GM23338 (cell line): Measurements from ENCODE around the gene RABL3. TPM values are rescaled to one million over a fixed set of nuclear protein-coding genes. Genes with fewer than 3 reads are reported as not detected.

Source experiments
- ATAC-seq: fragments of 200-7000 bp; cut with Tn5 transposase; 3 replicates; pipeline ENCODE4 v1.9.1; 2020
- DNase-seq: peaks from one replicate; pipeline ENCODE4 v3.0.0-alpha.2; 2015; ENCODE audit warnings: low spot score
- H2AFZ ChIP-seq: fragments of 200-600 bp; sonication (generic); 2 replicates; pipeline ENCODE4 v1.8.0; 2016; ENCODE audit warnings: antibody characterized with exemption, mild to moderate bottlenecking, moderate library complexity
- H3F3A ChIP-seq: fragments of 200-600 bp; sonication (generic); replicated peaks from 2 replicates; pipeline ENCODE4 v1.8.0; 2017; ENCODE audit warnings: antibody characterized with exemption, mixed run types, low read depth
- H3K27ac ChIP-seq: fragments of 200-600 bp; sonication (generic); 2 replicates; pipeline ENCODE4 v1.6.1; 2016; ENCODE audit warnings: low read depth
- H3K27me3 ChIP-seq: fragments of 200-600 bp; sonication (generic); 2 replicates; pipeline ENCODE4 v1.8.0; 2016; ENCODE audit warnings: mild to moderate bottlenecking, mixed run types, moderate library complexity; ENCODE audit not compliant: insufficient read depth
- H3K36me3 ChIP-seq: fragments of 200-600 bp; sonication (generic); 2 replicates; pipeline ENCODE4 v1.8.0; 2016; ENCODE audit warnings: mild to moderate bottlenecking; ENCODE audit not compliant: insufficient read depth
- H3K4me1 ChIP-seq: fragments of 200-600 bp; sonication (generic); 2 replicates; pipeline ENCODE4 v1.8.0; 2016; ENCODE audit warnings: mild to moderate bottlenecking, moderate library complexity; ENCODE audit not compliant: insufficient read depth
- H3K4me2 ChIP-seq: fragments of 200-600 bp; sonication (generic); 2 replicates; pipeline ENCODE4 v1.7.1; 2017; ENCODE audit warnings: mixed run types
- H3K4me3 ChIP-seq: fragments of 200-600 bp; sonication (generic); 2 replicates; pipeline ENCODE4 v1.6.1; 2016; ENCODE audit warnings: mixed run types
- H3K79me2 ChIP-seq: fragments of 200-600 bp; sonication (generic); replicated peaks from 2 replicates; pipeline ENCODE4 v1.8.0; 2017; ENCODE audit warnings: mild to moderate bottlenecking; ENCODE audit not compliant: insufficient read depth
- H3K9me2 ChIP-seq: fragments of 200-600 bp; sonication (generic); 2 replicates; pipeline ENCODE4 v1.8.0; 2017; ENCODE audit not compliant: insufficient read depth
- H4K20me1 ChIP-seq: fragments of 200-600 bp; sonication (generic); replicated peaks from 2 replicates; pipeline ENCODE4 v1.8.0; 2017; ENCODE audit warnings: mild to moderate bottlenecking; ENCODE audit not compliant: insufficient read depth
- H3K27ac Mint-ChIP-seq: 2 replicates; pipeline ENCODE4 v1.8.0; 2020; ENCODE audit warnings: inconsistent platforms, mild to moderate bottlenecking, moderate library complexity, mixed read lengths
- H3K27me3 Mint-ChIP-seq: 3 replicates; pipeline ENCODE4 v1.8.0; 2022; ENCODE audit warnings: low read depth, mild to moderate bottlenecking, moderate library complexity, mixed read lengths, inconsistent platforms; ENCODE audit not compliant: insufficient read depth, poor library complexity
- H3K36me3 Mint-ChIP-seq: 3 replicates; pipeline ENCODE4 v1.8.0; 2021; ENCODE audit warnings: low read depth, mild to moderate bottlenecking, inconsistent platforms, moderate library complexity, mixed read lengths
- H3K4me1 Mint-ChIP-seq: 3 replicates; pipeline ENCODE4 v1.8.0; 2020; ENCODE audit warnings: mild to moderate bottlenecking, inconsistent platforms, mixed read lengths
- H3K4me3 Mint-ChIP-seq: 3 replicates; pipeline ENCODE4 v1.8.0; 2021; ENCODE audit warnings: moderate library complexity, mild to moderate bottlenecking, inconsistent platforms, mixed read lengths
- H3K9me3 Mint-ChIP-seq: 3 replicates; pipeline ENCODE4 v1.8.0; 2020; ENCODE audit warnings: moderate library complexity, mild to moderate bottlenecking, inconsistent platforms, mixed read lengths
- CREB1 ChIP-seq: fragments of 250-450 bp; sonication (Bioruptor Pico); IDR thresholded peaks from 2 replicates; pipeline ENCODE4 v1.5.0; 2020; ENCODE audit warnings: low read depth, mild to moderate bottlenecking, moderate library complexity
- CTCF ChIP-seq, 2 experiments: fragments of 200-600 bp in 1 of 2; sonication (generic) in 1 of 2; conservative IDR thresholded peaks; 2 replicates each; pipeline versions ENCODE4 v1.5.1 to v1.6.1; 2016 to 2017; ENCODE audit warnings: antibody characterized with exemption in 2 of 2, low read depth in 2 of 2, mild to moderate bottlenecking in 2 of 2, moderate library complexity in 1 of 2
- ETS1 ChIP-seq: IDR thresholded peaks from 2 replicates; pipeline ENCODE4 v1.6.1; 2016; ENCODE audit warnings: antibody characterized with exemption
- EZH2 ChIP-seq: fragments of 200-600 bp; sonication (generic); IDR thresholded peaks from one replicate; pipeline ENCODE4 v1.8.0; 2017; ENCODE audit warnings: antibody characterized with exemption, mild to moderate bottlenecking, low read depth; ENCODE audit not compliant: unreplicated experiment
- EZH2phosphoT487 ChIP-seq: fragments of 200-600 bp; sonication (generic); IDR thresholded peaks from one replicate; pipeline ENCODE4 v1.8.1; 2018; ENCODE audit warnings: antibody characterized with exemption; ENCODE audit not compliant: unreplicated experiment
- JUNB ChIP-seq: IDR thresholded peaks from one replicate; pipeline ENCODE4 v1.6.1; 2016; ENCODE audit warnings: antibody characterized with exemption; ENCODE audit not compliant: unreplicated experiment
- NANOG ChIP-seq: IDR thresholded peaks from 2 replicates; pipeline ENCODE4 v1.6.1; 2016; ENCODE audit warnings: antibody characterized with exemption, borderline replicate concordance
- POLR2AphosphoS5 ChIP-seq: IDR thresholded peaks from 2 replicates; pipeline ENCODE4 v1.6.1; 2016; ENCODE audit warnings: antibody characterized with exemption, low read depth
- REST ChIP-seq: IDR thresholded peaks from one replicate; pipeline ENCODE4 v1.6.1; 2018; ENCODE audit warnings: antibody characterized with exemption; ENCODE audit not compliant: unreplicated experiment
- STAT1 ChIP-seq: IDR thresholded peaks from one replicate; pipeline ENCODE4 v1.6.1; 2016; ENCODE audit warnings: antibody characterized with exemption; ENCODE audit not compliant: unreplicated experiment
- ZNF114 ChIP-seq: fragments of 250-450 bp; sonication (Bioruptor Pico); IDR thresholded peaks from 2 replicates; pipeline ENCODE4 v1.5.0; 2020; ENCODE audit warnings: mild to moderate bottlenecking, moderate library complexity
- ZNF331 ChIP-seq: fragments of 250-450 bp; sonication (Bioruptor Pico); IDR thresholded peaks from 2 replicates; pipeline ENCODE4 v1.5.0; 2020; ENCODE audit warnings: low read depth, mild to moderate bottlenecking, moderate library complexity
- ZNF462 ChIP-seq: fragments of 250-450 bp; sonication (Bioruptor Pico); IDR thresholded peaks from 2 replicates; pipeline ENCODE4 v1.5.0; 2020; ENCODE audit warnings: mild to moderate bottlenecking, moderate library complexity
- polyA plus RNA-seq: library from polyadenylated mRNA; unstranded; fragments of >200 nt; fragmentation: Nextera tagmentation; extraction: Ambion mirVana; gene quantifications from 2 replicates; pipeline ENCODE4 v1.2.1, GENCODE V29; 2016
- total RNA-seq: library from RNA; depleted of rRNA; stranded (reverse); fragments of >200 nt; shearing (Covaris generic); gene quantifications from 2 replicates; pipeline ENCODE4 v1.2.3, GENCODE V29; 2014

The RABL3 gene
- total and polyA plus RNA-seq, 2 experiments from 2014 or later, result 7.8 to 9.8 TPM

GRCh38 chr3:120745466-120745865 is 3.1 kb upstream of the RABL3 start:
- H3K27ac Mint-ChIP-seq, result no peak overlapping the region
- no peak overlapping the region for H2AFZ ChIP-seq
- no peaks in the 10 kb centered on the region for H3F3A ChIP-seq
- peaks cover 5% of the 10 kb centered on the region for H4K20me1 ChIP-seq
- no peak overlapping the region for H3K4me2 ChIP-seq
- H3K4me1 ChIP-seq, result peaks cover 25% of the 10 kb centered on the region
- no peak overlapping the region for H3K4me3 ChIP-seq
- H3K27me3 Mint-ChIP-seq, result peaks cover 14% of the 10 kb centered on the region
- peaks cover 34% of the 10 kb centered on the region for H3K4me1 Mint-ChIP-seq
- H3K27me3 ChIP-seq, result no peaks in the 10 kb centered on the region
- ATAC-seq, result no peak
- H3K79me2 ChIP-seq, result peaks cover 77% of the 10 kb centered on the region
- no peaks in the 10 kb centered on the region for H3K36me3 ChIP-seq
- peaks cover 53% of the 10 kb centered on the region for H3K36me3 Mint-ChIP-seq
- no peak for DNase-seq
- H3K4me3 Mint-ChIP-seq, result no peak overlapping the region
- no peaks in the 10 kb centered on the region for H3K9me2 ChIP-seq
- TF ChIP-seq ZNF462 (CRISPR knock-in tag) (no peak), ZNF114 (CRISPR knock-in tag) (no peak), POLR2AphosphoS5 (no peak), CTCF (conservative IDR thresholded peaks at IDR 0.05; ENCODE audit: low read depth in 2 of 2) (no peak), REST (no peak), EZH2phosphoT487 (no peak), STAT1 (no peak), JUNB (no peak), ZNF331 (CRISPR knock-in tag) (no peak), NANOG (no peak), ETS1 (no peak), CREB1 (CRISPR knock-in tag) (no peak), EZH2 (no peak)
- H3K9me3 Mint-ChIP-seq, result peaks cover 17% of the 10 kb centered on the region; the same call in 2 of the 3 replicates
- no peak overlapping the region for H3K27ac ChIP-seq
